Measurements from ENCODE around the gene ZNF827. TPM values are rescaled to one million over a fixed set of nuclear protein-coding genes. Genes with fewer than 3 reads are reported as not detected.

Gene ZNF827
- total RNA-seq, 1 experiment from 2014 or later: 9.8 TPM

DNA sequence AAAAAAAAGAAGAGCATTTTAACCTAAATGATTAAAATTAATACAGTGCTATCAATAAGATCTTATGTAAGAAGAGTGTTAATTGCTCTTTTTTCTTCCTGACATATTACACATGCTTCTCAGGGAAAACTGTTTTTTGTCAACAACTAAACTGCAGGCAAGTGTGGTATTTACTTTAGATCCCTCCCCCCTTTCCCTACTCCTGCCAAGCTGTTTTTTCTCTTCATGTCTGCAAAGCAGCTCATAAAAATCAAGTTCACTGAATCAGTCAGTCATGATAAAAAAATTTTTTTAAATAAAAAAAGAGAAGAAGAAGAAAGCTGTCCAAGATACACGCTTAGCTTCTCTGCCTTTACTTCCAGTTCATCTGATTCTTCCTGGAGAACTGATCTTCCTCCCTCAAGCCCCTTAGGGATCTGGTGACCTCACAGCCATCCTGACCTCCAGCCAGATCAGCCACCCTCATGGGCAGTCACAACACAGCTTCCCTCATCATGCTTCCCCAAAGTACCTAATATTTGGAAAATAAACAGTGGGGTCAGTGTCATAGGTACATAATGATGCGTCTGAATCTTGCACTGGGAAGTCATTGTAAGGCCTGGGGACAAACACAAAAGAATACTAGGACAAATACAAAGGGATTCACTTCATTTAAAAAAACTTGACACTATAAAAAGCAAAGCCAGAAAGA lies 87.0 kb downstream of the ZNF827 start:
- ATAC-seq (peak; percentile 67), DNase-seq (no peak)
- no peaks in the 10 kb centered on the region for H4K20me1 ChIP-seq (ENCODE audit: low read length)
- no peaks in the 10 kb centered on the region for H3F3A ChIP-seq (ENCODE audit: low read length, unreplicated experiment)
- H3K9me3 ChIP-seq (ENCODE audit: low read length): no peaks in the 10 kb centered on the region
- no peaks in the 10 kb centered on the region for H3K27me3 ChIP-seq (ENCODE audit: low read length)
- BruUV-seq (replicated peaks): no TSS peak
- H3K9ac ChIP-seq (ENCODE audit: low read length): no peak overlapping the region
- H3K4me2 ChIP-seq (ENCODE audit: low read length): no peak overlapping the region
- intact Hi-C loops (cut with micrococcal nuclease): no loop called here
- H3K36me3 ChIP-seq (ENCODE audit: low read depth, low read length): no peaks in the 10 kb centered on the region; the same call in 1 of the 2 replicates
- POLR2A ChIA-PET (ENCODE audit: unreplicated experiment): interaction anchor here (0.6 kb wide), 1 partner anchor 43 kb away, joined by 6 read pairs; no protein-coding TSS in a partner anchor
- H3K79me2 ChIP-seq (ENCODE audit: low read length): no peaks in the 10 kb centered on the region
- H3K4me1 ChIP-seq (ENCODE audit: insufficient read depth, low read length): peaks cover 9% of the 10 kb centered on the region; the same call in 1 of the 2 replicates
- no peak for TF ChIP-seq EZH2phosphoT487 (IDR thresholded peaks at IDR 0.05; ENCODE audit: borderline replicate concordance, low read length)
- TF ChIP-seq, protein P1, sequence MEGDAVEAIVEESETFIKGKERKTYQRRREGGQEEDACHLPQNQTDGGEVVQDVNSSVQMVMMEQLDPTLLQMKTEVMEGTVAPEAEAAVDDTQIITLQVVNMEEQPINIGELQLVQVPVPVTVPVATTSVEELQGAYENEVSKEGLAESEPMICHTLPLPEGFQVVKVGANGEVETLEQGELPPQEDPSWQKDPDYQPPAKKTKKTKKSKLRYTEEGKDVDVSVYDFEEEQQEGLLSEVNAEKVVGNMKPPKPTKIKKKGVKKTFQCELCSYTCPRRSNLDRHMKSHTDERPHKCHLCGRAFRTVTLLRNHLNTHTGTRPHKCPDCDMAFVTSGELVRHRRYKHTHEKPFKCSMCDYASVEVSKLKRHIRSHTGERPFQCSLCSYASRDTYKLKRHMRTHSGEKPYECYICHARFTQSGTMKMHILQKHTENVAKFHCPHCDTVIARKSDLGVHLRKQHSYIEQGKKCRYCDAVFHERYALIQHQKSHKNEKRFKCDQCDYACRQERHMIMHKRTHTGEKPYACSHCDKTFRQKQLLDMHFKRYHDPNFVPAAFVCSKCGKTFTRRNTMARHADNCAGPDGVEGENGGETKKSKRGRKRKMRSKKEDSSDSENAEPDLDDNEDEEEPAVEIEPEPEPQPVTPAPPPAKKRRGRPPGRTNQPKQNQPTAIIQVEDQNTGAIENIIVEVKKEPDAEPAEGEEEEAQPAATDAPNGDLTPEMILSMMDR (conservative IDR thresholded peaks at IDR 0.05; ENCODE audit: low read depth, low read length): no peak
- TF ChIP-seq EZH2 (IDR thresholded peaks at IDR 0.05; ENCODE audit: low read length, unreplicated experiment): no peak
- no peaks in the 10 kb centered on the region for H3K9me2 ChIP-seq (replicated peaks; ENCODE audit: low read length)
- H3K27ac ChIP-seq (ENCODE audit: low read length): no peak overlapping the region
- H3K4me3 ChIP-seq (ENCODE audit: low read length): no peak overlapping the region
- no peak overlapping the region for H2AFZ ChIP-seq (ENCODE audit: low read length)
- CTCF ChIA-PET: interaction anchor here (0.6 kb wide), 1 partner anchor 72 kb away, joined by 4 read pairs; no protein-coding TSS in a partner anchor

DNA sequence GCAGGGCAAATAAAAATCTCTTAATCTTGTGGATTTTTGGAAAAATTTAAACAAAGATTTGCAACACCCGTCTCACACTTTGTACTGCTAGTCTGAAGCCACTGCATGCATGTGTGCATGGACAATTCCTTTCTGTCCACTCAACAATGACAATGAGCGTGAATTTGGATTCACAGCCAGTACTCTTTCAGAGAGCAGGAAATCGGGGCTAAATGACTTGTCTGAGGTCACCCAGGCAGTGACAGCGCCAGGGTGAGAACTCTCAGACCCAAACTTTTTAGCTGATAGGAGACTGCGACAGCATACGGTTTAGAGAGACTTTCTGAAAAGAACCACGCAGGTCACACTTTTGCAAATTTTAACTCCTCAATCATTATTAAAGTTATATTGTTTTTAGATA lies 90.9 kb downstream of the ZNF827 start:
- Histone ChIP-seq H3K4me1 (ENCODE audit: insufficient read depth, low read length) (peaks cover 17% of the 10 kb centered on the region; the same call in 1 of the 2 replicates), H3K27me3 (ENCODE audit: low read length) (no peaks in the 10 kb centered on the region), H3K9ac (ENCODE audit: low read length) (no peak overlapping the region), H3K36me3 (ENCODE audit: low read depth, low read length) (no peaks in the 10 kb centered on the region; the same call in 1 of the 2 replicates), H3K9me2 (replicated peaks; ENCODE audit: low read length) (no peaks in the 10 kb centered on the region), H3K27ac (ENCODE audit: low read length) (no peak overlapping the region), H4K20me1 (ENCODE audit: low read length) (no peaks in the 10 kb centered on the region), H3K4me3 (ENCODE audit: low read length) (no peak overlapping the region), H3F3A (ENCODE audit: low read length, unreplicated experiment) (no peaks in the 10 kb centered on the region), H3K9me3 (ENCODE audit: low read length) (no peaks in the 10 kb centered on the region), H3K79me2 (ENCODE audit: low read length) (no peaks in the 10 kb centered on the region), H3K4me2 (ENCODE audit: low read length) (no peak overlapping the region), H2AFZ (ENCODE audit: low read length) (no peak overlapping the region)
- intact Hi-C loops (cut with micrococcal nuclease): loop anchor here (10.0 kb wide), 1 partner anchor 113 kb away; no protein-coding TSS in a partner anchor
- TF ChIP-seq, protein P1 (conservative IDR thresholded peaks at IDR 0.05; ENCODE audit: low read depth, low read length): no peak
- TF ChIP-seq EZH2phosphoT487 (IDR thresholded peaks at IDR 0.05; ENCODE audit: borderline replicate concordance, low read length) (no peak), EZH2 (IDR thresholded peaks at IDR 0.05; ENCODE audit: low read length, unreplicated experiment) (no peak)
- POLR2A ChIA-PET (ENCODE audit: unreplicated experiment): no interaction called here
- ATAC-seq (no peak), DNase-seq (no peak)
- BruUV-seq (replicated peaks): no TSS peak
- CTCF ChIA-PET: no interaction called here

DNA sequence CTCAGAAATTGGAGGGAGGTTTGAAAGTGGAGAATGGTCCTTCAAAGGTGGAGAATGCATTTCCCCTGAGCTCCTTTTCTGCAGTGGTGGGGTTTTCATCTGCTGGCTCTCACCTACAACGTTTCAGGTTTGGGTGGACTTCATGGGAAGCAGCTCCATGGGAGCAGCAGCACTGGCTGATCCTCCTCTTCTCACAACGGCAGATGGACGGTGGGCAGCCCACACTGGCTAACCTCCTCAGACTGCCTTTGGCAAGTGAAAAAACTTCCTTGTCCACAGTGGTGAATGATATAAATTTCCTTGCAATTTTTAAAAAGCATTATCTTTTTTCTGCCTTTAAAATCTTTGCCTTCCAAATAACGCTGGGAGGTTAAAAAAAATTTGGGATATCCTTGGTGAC lies 93.5 kb downstream of the ZNF827 start:
- no peak overlapping the region for H3K9ac ChIP-seq (ENCODE audit: low read length)
- TF ChIP-seq EZH2 (IDR thresholded peaks at IDR 0.05; ENCODE audit: low read length, unreplicated experiment): no peak
- TF ChIP-seq, protein P1 (conservative IDR thresholded peaks at IDR 0.05; ENCODE audit: low read depth, low read length): no peak
- no peak for TF ChIP-seq EZH2phosphoT487 (IDR thresholded peaks at IDR 0.05; ENCODE audit: borderline replicate concordance, low read length)
- H3K27ac ChIP-seq (ENCODE audit: low read length): no peak overlapping the region
- POLR2A ChIA-PET (ENCODE audit: unreplicated experiment): interaction anchor here (0.6 kb wide), 1 partner anchor 38 kb away, joined by 4 read pairs; no protein-coding TSS in a partner anchor
- H3K9me3 ChIP-seq (ENCODE audit: low read length): no peaks in the 10 kb centered on the region
- no peaks in the 10 kb centered on the region for H4K20me1 ChIP-seq (ENCODE audit: low read length)
- peaks cover 9% of the 10 kb centered on the region; the same call in 1 of the 2 replicates for H3K4me1 ChIP-seq (ENCODE audit: insufficient read depth, low read length)
- no peaks in the 10 kb centered on the region for H3K79me2 ChIP-seq (ENCODE audit: low read length)
- no peak for ATAC-seq
- H3F3A ChIP-seq (ENCODE audit: low read length, unreplicated experiment): no peaks in the 10 kb centered on the region
- H3K27me3 ChIP-seq (ENCODE audit: low read length): no peaks in the 10 kb centered on the region
- H3K36me3 ChIP-seq (ENCODE audit: low read depth, low read length): no peaks in the 10 kb centered on the region; the same call in 1 of the 2 replicates
- H3K4me2 ChIP-seq (ENCODE audit: low read length): no peak overlapping the region
- no peak for DNase-seq
- intact Hi-C loops (cut with micrococcal nuclease): loop anchor here (10.0 kb wide), 1 partner anchor 110 kb away; no protein-coding TSS in a partner anchor
- H3K9me2 ChIP-seq (replicated peaks; ENCODE audit: low read length): no peaks in the 10 kb centered on the region
- BruUV-seq (replicated peaks): no TSS peak
- H2AFZ ChIP-seq (ENCODE audit: low read length): no peak overlapping the region
- CTCF ChIA-PET: no interaction called here
- H3K4me3 ChIP-seq (ENCODE audit: low read length): no peak overlapping the region

Measured in PC-3 (cell line).